ENCODE results near the gene PXK.
A peak's percentile ranks its signal among the peaks of the same experiment; 100 is the strongest.

PXK gene

GRCh38 chr3:58299075-58299474, 33.6 kb upstream of the PXK start:
- H2AK5ac ChIP-seq (ENCODE audit: low read length, severe bottlenecking) = no peak overlapping the region
- WGBS = no CpG with 5 or more reads among the region's 2 CpGs
- no peak overlapping the region for H4K91ac ChIP-seq (ENCODE audit: low read length)
- H3K4me2 ChIP-seq (ENCODE audit: low read length, poor library complexity, severe bottlenecking) = no peak overlapping the region
- H3K4me1 ChIP-seq (ENCODE audit: control insufficient read depth, insufficient read depth, low read depth, low read length) = no peaks in the 10 kb centered on the region
- no peaks in the 10 kb centered on the region for H3K36me3 ChIP-seq (ENCODE audit: control insufficient read depth in 1 of 2, insufficient read depth in 2 of 2, low read depth in 1 of 2, low read length in 2 of 2)
- H2AFZ ChIP-seq (ENCODE audit: low read depth, low read length) = no peak overlapping the region
- H3K9me3 ChIP-seq (ENCODE audit: control insufficient read depth, low read length) = peaks cover 10% of the 10 kb centered on the region
- H3K9ac ChIP-seq (ENCODE audit: low read length) = no peak overlapping the region
- no peak overlapping the region for H2BK5ac ChIP-seq (ENCODE audit: low read depth, low read length, poor library complexity, severe bottlenecking)
- no peak overlapping the region for H3K18ac ChIP-seq (ENCODE audit: low read depth in 1 of 2, low read length in 2 of 2)
- no peak overlapping the region for H4K8ac ChIP-seq (ENCODE audit: low read length)
- no peak overlapping the region for H3K27ac ChIP-seq (ENCODE audit: low read length, poor library complexity, severe bottlenecking)
- no peak overlapping the region for H2BK12ac ChIP-seq (ENCODE audit: low read length in 2 of 2)
- H3K14ac ChIP-seq (ENCODE audit: low read length in 2 of 2) = no peak overlapping the region
- no peak for DNase-seq
- peaks cover 27 to 46% of the 10 kb centered on the region in 2 experiments for H3K27me3 ChIP-seq (ENCODE audit: control insufficient read depth in 1 of 2, insufficient read depth in 1 of 2, low read length in 2 of 2)
- no peak overlapping the region for H2BK15ac ChIP-seq (ENCODE audit: low read depth, poor library complexity, severe bottlenecking)
- H3K4me3 ChIP-seq (ENCODE audit: insufficient read depth in 1 of 2, low read depth in 1 of 2, low read length in 2 of 2) = no peak overlapping the region
- H3K23ac ChIP-seq (ENCODE audit: low read length in 2 of 2) = no peak overlapping the region
- H3K4ac ChIP-seq (ENCODE audit: low read depth in 1 of 2, low read length in 2 of 2) = no peak overlapping the region
- no peaks in the 10 kb centered on the region for H3K79me1 ChIP-seq (replicated peaks; ENCODE audit: low read length, poor library complexity, severe bottlenecking)
- no peak overlapping the region for H2BK120ac ChIP-seq (ENCODE audit: low read depth, low read length)

- Histone ChIP-seq H3K14ac (ENCODE audit: low read length in 2 of 2) (no peak overlapping the region), H3K23ac (ENCODE audit: low read length in 2 of 2) (peak overlapping the region in 1 of 2 experiments; percentile 9), H2BK12ac (ENCODE audit: low read length in 2 of 2) (no peak overlapping the region), H3K79me1 (replicated peaks; ENCODE audit: low read length, poor library complexity, severe bottlenecking) (no peaks in the 10 kb centered on the region), H2BK120ac (ENCODE audit: low read depth, low read length) (no peak overlapping the region), H4K8ac (ENCODE audit: low read length) (no peak overlapping the region), H3K36me3 (ENCODE audit: control insufficient read depth in 1 of 2, insufficient read depth in 2 of 2, low read depth in 1 of 2, low read length in 2 of 2) (no peaks in the 10 kb centered on the region), H4K91ac (ENCODE audit: low read length) (no peak overlapping the region), H3K18ac (ENCODE audit: low read depth in 1 of 2, low read length in 2 of 2) (no peak overlapping the region), H2BK5ac (ENCODE audit: low read depth, low read length, poor library complexity, severe bottlenecking) (no peak overlapping the region), H3K9ac (ENCODE audit: low read length) (no peak overlapping the region), H3K4me1 (ENCODE audit: control insufficient read depth, insufficient read depth, low read depth, low read length) (no peaks in the 10 kb centered on the region), H2BK15ac (ENCODE audit: low read depth, poor library complexity, severe bottlenecking) (no peak overlapping the region), H3K9me3 (ENCODE audit: control insufficient read depth, low read length) (peaks cover 10% of the 10 kb centered on the region), H3K4me3 (ENCODE audit: insufficient read depth in 1 of 2, low read depth in 1 of 2, low read length in 2 of 2) (no peak overlapping the region), H2AFZ (ENCODE audit: low read depth, low read length) (no peak overlapping the region), H2AK5ac (ENCODE audit: low read length, severe bottlenecking) (no peak overlapping the region), H3K27ac (ENCODE audit: low read length, poor library complexity, severe bottlenecking) (no peak overlapping the region), H3K4ac (ENCODE audit: low read depth in 1 of 2, low read length in 2 of 2) (no peak overlapping the region), H3K27me3 (ENCODE audit: control insufficient read depth in 1 of 2, insufficient read depth in 1 of 2, low read length in 2 of 2) (peaks cover 27 to 46% of the 10 kb centered on the region in 2 experiments), H3K4me2 (ENCODE audit: low read length, poor library complexity, severe bottlenecking) (no peak overlapping the region)
- peak; percentile 48 for DNase-seq
- WGBS = 15% methylated on average over 7 of the region's 8 CpGs
Observed at GRCh38 chr3:58299839-58300516, 32.7 kb upstream of the PXK start.

GRCh38 chr3:58305882-58306711, 26.6 kb upstream of the PXK start, which contains the start of the genes HTD2 and RPP14:
HTD2 (plus strand) TSS chr3:58306520; CDS start chr3:58317614, 11,094 bp downstream.
RPP14 (plus strand) TSS chr3:58306245; CDS start chr3:58310330, 4,085 bp downstream.
- H4K91ac ChIP-seq (ENCODE audit: low read length) = peak within 1 kb of the TSS; percentile 65
- H3K79me1 ChIP-seq (replicated peaks; ENCODE audit: low read length, poor library complexity, severe bottlenecking) = peaks cover 5% of the 10 kb centered on the region
- H3K36me3 ChIP-seq (ENCODE audit: control insufficient read depth in 1 of 2, insufficient read depth in 2 of 2, low read depth in 1 of 2, low read length in 2 of 2) = peaks cover 8 to 23% of the 10 kb centered on the region in 2 experiments
- peak within 1 kb of the TSS; percentile 77 for H2BK15ac ChIP-seq (ENCODE audit: low read depth, poor library complexity, severe bottlenecking)
- H2BK12ac ChIP-seq (ENCODE audit: low read length in 2 of 2) = peak within 1 kb of the TSS in 1 of 2 experiments; percentile 90
- H2BK120ac ChIP-seq (ENCODE audit: low read depth, low read length) = no peak within 1 kb of the TSS
- H2AFZ ChIP-seq (ENCODE audit: low read depth, low read length) = peak within 1 kb of the TSS; percentile 86
- peaks cover 7% of the 10 kb centered on the region for H3K4me1 ChIP-seq (ENCODE audit: control insufficient read depth, insufficient read depth, low read depth, low read length)
- H3K27ac ChIP-seq (ENCODE audit: low read length, poor library complexity, severe bottlenecking) = peak within 1 kb of the TSS; percentile 97
- peak within 1 kb of the TSS; percentile 24 to 99 for H3K4ac ChIP-seq (ENCODE audit: low read depth in 1 of 2, low read length in 2 of 2)
- H3K18ac ChIP-seq (ENCODE audit: low read depth in 1 of 2, low read length in 2 of 2) = peak within 1 kb of the TSS; percentile 91 to 99
- peak; percentile 97 for DNase-seq
- peak within 1 kb of the TSS; percentile 68 to 85 for H3K4me3 ChIP-seq (ENCODE audit: insufficient read depth in 1 of 2, low read depth in 1 of 2, low read length in 2 of 2)
- H2BK5ac ChIP-seq (ENCODE audit: low read depth, low read length, poor library complexity, severe bottlenecking) = peak within 1 kb of the TSS; percentile 97
- H3K14ac ChIP-seq (ENCODE audit: low read length in 2 of 2) = peak within 1 kb of the TSS in 1 of 2 experiments; percentile 98
- no peaks in the 10 kb centered on the region for H3K9me3 ChIP-seq (ENCODE audit: control insufficient read depth, low read length)
- H3K9ac ChIP-seq (ENCODE audit: low read length) = peak within 1 kb of the TSS; percentile 99
- no peak within 1 kb of the TSS for H2AK5ac ChIP-seq (ENCODE audit: low read length, severe bottlenecking)
- H3K27me3 ChIP-seq (ENCODE audit: control insufficient read depth in 1 of 2, insufficient read depth in 1 of 2, low read length in 2 of 2) = peaks cover 14 to 20% of the 10 kb centered on the region in 2 experiments
- 6% methylated on average over 67 of the region's 71 CpGs for WGBS
- H3K4me2 ChIP-seq (ENCODE audit: low read length, poor library complexity, severe bottlenecking) = peak within 1 kb of the TSS; percentile 79
- peak within 1 kb of the TSS; percentile 77 for H4K8ac ChIP-seq (ENCODE audit: low read length)
- H3K23ac ChIP-seq (ENCODE audit: low read length in 2 of 2) = no peak within 1 kb of the TSS

All from mesenchymal stem cell (in vitro differentiated cells and primary cell).